HepG2 (cell line): ENCODE data around the gene CPEB3. TPM values are rescaled to one million over a fixed set of nuclear protein-coding genes. Genes with fewer than 3 reads are reported as not detected.

ENCODE experiments used
- ATAC-seq: fragments of 200-7000 bp; cut with Tn5 transposase; 3 replicates; pipeline ENCODE4 v1.9.1; 2020; ENCODE audit warnings: mild to moderate bottlenecking, moderate library complexity
- BruUV-seq: library from RNA; stranded (reverse); fragments of 400-500 nt; replicated peaks from 2 replicates; lab custom pipeline; 2021; lab: Mats Ljungman, UMichigan
- CTCF ChIA-PET: fragments of 300-600 bp; formaldehyde crosslinking; extraction: SDS; loops from one replicate; lab custom pipeline; 2021; ENCODE audit warnings: low total read pairs, inconsistent platforms, low intra/inter-chr PET ratio; lab: Yijun Ruan, JAX
- POLR2A ChIA-PET: fragments of 350-600 bp; sonication (Branson Sonifier 250); formaldehyde crosslinking; loops from one replicate; lab custom pipeline; 2020; ENCODE audit warnings: antibody characterized with exemption, inconsistent platforms; lab: Yijun Ruan, JAX
- DNase-seq: peaks from one replicate; pipeline ENCODE4 v3.0.0-alpha.2; 2015; ENCODE audit warnings: low spot score
- FAIRE-seq: peaks from 3 replicates; lab custom pipeline; 2011; peaks lifted over from hg19 to GRCh38; lab: Jason Lieb, UNC
- H2AFZ ChIP-seq: one replicate; pipeline ENCODE4 v1.6.1; 2011; ENCODE audit warnings: low read length, inconsistent platforms
- H3K27ac ChIP-seq: fragments of 300-600 bp; 3 replicates; pipeline ENCODE4 v1.8.0; 2011; ENCODE audit warnings: mixed run types, mild to moderate bottlenecking, mixed read lengths, low read length, inconsistent platforms; ENCODE audit not compliant: insufficient read depth; ENCODE audit errors: extremely low read length
- H3K27me3 ChIP-seq, 2 experiments: fragments of 200-600 bp in 1 of 2; 2 replicates in 1 of 2; 3 replicates in 1 of 2; pipeline versions ENCODE4 v1.6.0 to v1.8.0; 2011; ENCODE audit warnings: low read length in 2 of 2, mild to moderate bottlenecking in 2 of 2, moderate library complexity in 2 of 2, inconsistent platforms in 1 of 2; ENCODE audit not compliant: insufficient read depth in 2 of 2, control insufficient read depth in 1 of 2
- H3K36me3 ChIP-seq, 2 experiments: fragments of 200-600 bp in 1 of 2; replicated peaks in 1 of 2; 2 replicates in 1 of 2; 3 replicates in 1 of 2; pipeline versions ENCODE4 v1.5.1 to v1.8.0; 2011; ENCODE audit warnings: low read length in 2 of 2, inconsistent platforms in 1 of 2; ENCODE audit not compliant: insufficient read depth in 2 of 2, control insufficient read depth in 1 of 2
- H3K4me1 ChIP-seq: 2 replicates; pipeline ENCODE4 v1.5.1; 2012; ENCODE audit warnings: low read length, inconsistent platforms; ENCODE audit not compliant: insufficient read depth
- H3K4me2 ChIP-seq: 2 replicates; pipeline ENCODE4 v1.6.0; 2011; ENCODE audit warnings: low read depth, low read length, inconsistent platforms
- H3K4me3 ChIP-seq, 3 experiments: fragments of 200-600 bp in 1 of 3; sonication (generic), shearing (Covaris generic) in 1 of 3; replicated peaks in 1 of 3; 2 replicates each; pipeline ENCODE4 v1.5.1; 2011 to 2016; ENCODE audit warnings: low read length in 3 of 3, inconsistent platforms in 2 of 3, low read depth in 2 of 3, mild to moderate bottlenecking in 2 of 3, control low read depth in 1 of 3, mixed read lengths in 1 of 3; ENCODE audit not compliant: insufficient read depth in 1 of 3
- H3K79me2 ChIP-seq: one replicate; pipeline ENCODE4 v1.6.1; 2011; ENCODE audit warnings: low read length, inconsistent platforms; ENCODE audit not compliant: insufficient read depth
- H3K9ac ChIP-seq: 2 replicates; pipeline ENCODE4 v1.6.0; 2011; ENCODE audit warnings: mild to moderate bottlenecking, low read depth, low read length, inconsistent platforms; ENCODE audit not compliant: insufficient read depth
- H3K9me3 ChIP-seq: 2 replicates; pipeline ENCODE4 v1.5.1; 2012; ENCODE audit warnings: mild to moderate bottlenecking, low read length
- H4K20me1 ChIP-seq: 2 replicates; pipeline ENCODE4 v1.6.0; 2011; ENCODE audit warnings: inconsistent platforms, mild to moderate bottlenecking, low read length, moderate library complexity; ENCODE audit not compliant: insufficient read depth
- FOXA1 ChIP-seq, 2 experiments: fragments of 450-650 bp in 1 of 2; sonication (generic) in 1 of 2; formaldehyde crosslinking in 1 of 2; IDR thresholded peaks; 2 replicates each; pipeline versions ENCODE4 v1.4.0 to v1.6.1; 2016 to 2020; ENCODE audit warnings: missing genetic modification reagents in 1 of 2
- NCOA1 ChIP-seq: sonication (generic); formaldehyde crosslinking; IDR thresholded peaks from 2 replicates; pipeline ENCODE4 v1.9.0; 2021; ENCODE audit warnings: missing genetic modification reagents
- ONECUT2 ChIP-seq: sonication (generic); formaldehyde crosslinking; IDR thresholded peaks from 2 replicates; pipeline ENCODE4 v1.4.0; 2020; ENCODE audit warnings: missing genetic modification reagents
- PITX1 ChIP-seq: sonication (generic); formaldehyde crosslinking; IDR thresholded peaks from 2 replicates; pipeline ENCODE4 v1.5.1; 2020; ENCODE audit warnings: mild to moderate bottlenecking, missing genetic modification reagents
- TEAD2 ChIP-seq: sonication (generic); formaldehyde crosslinking; IDR thresholded peaks from 2 replicates; pipeline ENCODE4 v1.9.0; 2021; ENCODE audit warnings: missing genetic modification reagents
- ZBTB38 ChIP-seq: sonication (generic); formaldehyde crosslinking; IDR thresholded peaks from 2 replicates; pipeline ENCODE4 v1.5.1; 2020; ENCODE audit warnings: mild to moderate bottlenecking, missing genetic modification reagents
- ZNF567 ChIP-seq: sonication (generic); formaldehyde crosslinking; IDR thresholded peaks from 2 replicates; pipeline ENCODE4 v1.8.1; 2023; ENCODE audit warnings: mild to moderate bottlenecking, missing genetic modification reagents, borderline replicate concordance
- ZNF598 ChIP-seq: sonication (generic); formaldehyde crosslinking; IDR thresholded peaks from 2 replicates; pipeline ENCODE4 v1.5.1; 2020; ENCODE audit warnings: mild to moderate bottlenecking, missing genetic modification reagents, borderline replicate concordance
- ZNF782 ChIP-seq: sonication (generic); formaldehyde crosslinking; IDR thresholded peaks from 2 replicates; pipeline ENCODE4 v1.4.0; 2020; ENCODE audit warnings: missing genetic modification reagents, mild to moderate bottlenecking, borderline replicate concordance
- WGBS: methylation state at CpG from one replicate; pipeline ENCODE4 v1.1.6; 2017; ENCODE audit warnings: low lambda C conversion rate; 5-methylcytosine and 5-hydroxymethylcytosine counted together
- in situ Hi-C: cut with HindIII; loops from 2 replicates; pipeline ENCODE4 v1.10.0; 2017; ENCODE audit warnings: low pct_unique_long_range_greater_than_20kb; ENCODE audit not compliant: extremely low pct_ligation_motif_present
- intact Hi-C: fragments of 100-400 bp; cut with micrococcal nuclease; formaldehyde crosslinking; loops from one replicate; pipeline ENCODE4 v1.10.0; 2022; ENCODE audit not compliant: unreplicated experiment
- polyA plus RNA-seq, 8 experiments: library from polyadenylated mRNA; depleted of rRNA in 3 of 8; stranded (reverse) in 7 of 8; unstranded in 1 of 8; fragments of >200 nt; fragmentation: Illumina TruSeq in 4 of 8; extraction: Trizol in 4 of 8; gene quantifications; 2 replicates each; pipeline versions ENCODE4 v1.2.1 to v1.2.3, GENCODE V29; 2011 to 2016; ENCODE audit warnings: low read depth in 4 of 8, missing spikeins in 1 of 8, mixed read lengths in 1 of 8; ENCODE audit not compliant: insufficient read depth in 1 of 8
- total RNA-seq, 5 experiments: library from RNA; depleted of rRNA; stranded (reverse); fragments of >200 nt; fragmentation: Illumina TruSeq; extraction: Trizol; gene quantifications; 2 replicates each; pipeline ENCODE4 v1.2.3, GENCODE V29; 2016; ENCODE audit warnings: low read depth in 1 of 5
- TF ChIP-seq, protein P1 (sequence below): sonication (generic); formaldehyde crosslinking; IDR thresholded peaks from 2 replicates; pipeline ENCODE4 v1.5.1; 2020; ENCODE audit warnings: mild to moderate bottlenecking, moderate library complexity, missing genetic modification reagents
- TF ChIP-seq, protein P2 (sequence below): IDR thresholded peaks from 2 replicates; pipeline ENCODE4 v1.4.0; 2020; ENCODE audit warnings: mild to moderate bottlenecking, missing genetic modification reagents
- TF ChIP-seq, protein P3 (sequence below): sonication (generic); formaldehyde crosslinking; IDR thresholded peaks from 2 replicates; pipeline ENCODE4 v1.8.1; 2023; ENCODE audit warnings: mild to moderate bottlenecking, inconsistent platforms, moderate library complexity, missing genetic modification reagents, borderline replicate concordance
- TF ChIP-seq, protein P4 (sequence below): sonication (generic); formaldehyde crosslinking; IDR thresholded peaks from 2 replicates; pipeline ENCODE4 v1.8.0; 2022; ENCODE audit warnings: mild to moderate bottlenecking, missing genetic modification reagents, borderline replicate concordance

The CPEB3 gene
- total and polyA plus RNA-seq, 2 of the 13 experiments (the other 11 are each of a cell fraction or from before 2014, with no cell fraction given), result 0.66 to 0.70 TPM

GRCh38 chr10:92290076-92290836, 622 bp downstream of the CPEB3 start (continued):
- TF ChIP-seq ZNF598 (CRISPR knock-in tag), result no peak
- no peak for TF ChIP-seq TEAD2 (CRISPR knock-in tag)
- TF ChIP-seq ZNF567 (CRISPR knock-in tag), result no peak
- no peak for TF ChIP-seq PITX1 (CRISPR knock-in tag)
- TF ChIP-seq NCOA1, result no peak
- no peak for TF ChIP-seq FOXA1 (IDR thresholded peaks at IDR 0.05)
- TF ChIP-seq FOXA1 (CRISPR knock-in tag; IDR thresholded peaks at IDR 0.05), result peak; percentile 71
- TF ChIP-seq ZNF782 (CRISPR knock-in tag), result 0 out of 2 replicates have a peak, but pooled peaks have one; percentile 27
- no peak for TF ChIP-seq ZBTB38
- TF ChIP-seq, protein P1, sequence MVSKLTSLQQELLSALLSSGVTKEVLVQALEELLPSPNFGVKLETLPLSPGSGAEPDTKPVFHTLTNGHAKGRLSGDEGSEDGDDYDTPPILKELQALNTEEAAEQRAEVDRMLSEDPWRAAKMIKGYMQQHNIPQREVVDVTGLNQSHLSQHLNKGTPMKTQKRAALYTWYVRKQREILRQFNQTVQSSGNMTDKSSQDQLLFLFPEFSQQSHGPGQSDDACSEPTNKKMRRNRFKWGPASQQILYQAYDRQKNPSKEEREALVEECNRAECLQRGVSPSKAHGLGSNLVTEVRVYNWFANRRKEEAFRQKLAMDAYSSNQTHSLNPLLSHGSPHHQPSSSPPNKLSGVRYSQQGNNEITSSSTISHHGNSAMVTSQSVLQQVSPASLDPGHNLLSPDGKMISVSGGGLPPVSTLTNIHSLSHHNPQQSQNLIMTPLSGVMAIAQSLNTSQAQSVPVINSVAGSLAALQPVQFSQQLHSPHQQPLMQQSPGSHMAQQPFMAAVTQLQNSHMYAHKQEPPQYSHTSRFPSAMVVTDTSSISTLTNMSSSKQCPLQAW (CRISPR knock-in tag), result 0 out of 2 replicates have a peak, but pooled peaks have one; percentile 17

GRCh38 chr10:92284112-92284704, 6.7 kb downstream of the CPEB3 start:
- DNase-seq, result no peak
- in situ Hi-C loops, result no loop called here
- H3K36me3 ChIP-seq, result no peaks in the 10 kb centered on the region
- H3K79me2 ChIP-seq, result no peaks in the 10 kb centered on the region
- no peaks in the 10 kb centered on the region for H4K20me1 ChIP-seq
- CTCF ChIA-PET, result no interaction called here
- no peak overlapping the region for H2AFZ ChIP-seq
- FAIRE-seq, result no peak
- H3K4me2 ChIP-seq, result no peak overlapping the region
- POLR2A ChIA-PET, result no interaction called here
- BruUV-seq, result no TSS peak
- H3K27me3 ChIP-seq, result no peaks in the 10 kb centered on the region
- H3K9ac ChIP-seq, result no peak overlapping the region
- H3K27ac ChIP-seq, result no peak overlapping the region
- no peaks in the 10 kb centered on the region for H3K9me3 ChIP-seq
- WGBS, result 93% methylated on average over 10 of the region's 10 CpGs
- no peak overlapping the region for H3K4me3 ChIP-seq
- no peaks in the 10 kb centered on the region for H3K4me1 ChIP-seq
- ATAC-seq, result no peak
- intact Hi-C loops, result no loop called here
- TF ChIP-seq, protein P2, sequence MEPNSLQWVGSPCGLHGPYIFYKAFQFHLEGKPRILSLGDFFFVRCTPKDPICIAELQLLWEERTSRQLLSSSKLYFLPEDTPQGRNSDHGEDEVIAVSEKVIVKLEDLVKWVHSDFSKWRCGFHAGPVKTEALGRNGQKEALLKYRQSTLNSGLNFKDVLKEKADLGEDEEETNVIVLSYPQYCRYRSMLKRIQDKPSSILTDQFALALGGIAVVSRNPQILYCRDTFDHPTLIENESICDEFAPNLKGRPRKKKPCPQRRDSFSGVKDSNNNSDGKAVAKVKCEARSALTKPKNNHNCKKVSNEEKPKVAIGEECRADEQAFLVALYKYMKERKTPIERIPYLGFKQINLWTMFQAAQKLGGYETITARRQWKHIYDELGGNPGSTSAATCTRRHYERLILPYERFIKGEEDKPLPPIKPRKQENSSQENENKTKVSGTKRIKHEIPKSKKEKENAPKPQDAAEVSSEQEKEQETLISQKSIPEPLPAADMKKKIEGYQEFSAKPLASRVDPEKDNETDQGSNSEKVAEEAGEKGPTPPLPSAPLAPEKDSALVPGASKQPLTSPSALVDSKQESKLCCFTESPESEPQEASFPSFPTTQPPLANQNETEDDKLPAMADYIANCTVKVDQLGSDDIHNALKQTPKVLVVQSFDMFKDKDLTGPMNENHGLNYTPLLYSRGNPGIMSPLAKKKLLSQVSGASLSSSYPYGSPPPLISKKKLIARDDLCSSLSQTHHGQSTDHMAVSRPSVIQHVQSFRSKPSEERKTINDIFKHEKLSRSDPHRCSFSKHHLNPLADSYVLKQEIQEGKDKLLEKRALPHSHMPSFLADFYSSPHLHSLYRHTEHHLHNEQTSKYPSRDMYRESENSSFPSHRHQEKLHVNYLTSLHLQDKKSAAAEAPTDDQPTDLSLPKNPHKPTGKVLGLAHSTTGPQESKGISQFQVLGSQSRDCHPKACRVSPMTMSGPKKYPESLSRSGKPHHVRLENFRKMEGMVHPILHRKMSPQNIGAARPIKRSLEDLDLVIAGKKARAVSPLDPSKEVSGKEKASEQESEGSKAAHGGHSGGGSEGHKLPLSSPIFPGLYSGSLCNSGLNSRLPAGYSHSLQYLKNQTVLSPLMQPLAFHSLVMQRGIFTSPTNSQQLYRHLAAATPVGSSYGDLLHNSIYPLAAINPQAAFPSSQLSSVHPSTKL (CRISPR knock-in tag), result no peak
- TF ChIP-seq, protein P3, sequence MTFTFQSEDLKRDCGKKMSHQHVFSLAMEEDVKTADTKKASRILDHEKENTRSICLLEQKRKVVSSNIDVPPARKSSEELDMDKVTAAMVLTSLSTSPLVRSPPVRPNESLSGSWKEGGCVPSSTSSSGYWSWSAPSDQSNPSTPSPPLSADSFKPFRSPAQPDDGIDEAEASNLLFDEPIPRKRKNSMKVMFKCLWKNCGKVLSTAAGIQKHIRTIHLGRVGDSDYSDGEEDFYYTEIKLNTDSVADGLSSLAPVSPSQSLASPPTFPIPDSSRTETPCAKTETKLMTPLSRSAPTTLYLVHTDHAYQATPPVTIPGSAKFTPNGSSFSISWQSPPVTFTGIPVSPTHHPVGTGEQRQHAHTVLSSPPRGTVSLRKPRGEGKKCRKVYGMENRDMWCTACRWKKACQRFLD (CRISPR knock-in tag), result no peak
- no peak for TF ChIP-seq ONECUT2 (CRISPR knock-in tag)
- TF ChIP-seq, protein P4, sequence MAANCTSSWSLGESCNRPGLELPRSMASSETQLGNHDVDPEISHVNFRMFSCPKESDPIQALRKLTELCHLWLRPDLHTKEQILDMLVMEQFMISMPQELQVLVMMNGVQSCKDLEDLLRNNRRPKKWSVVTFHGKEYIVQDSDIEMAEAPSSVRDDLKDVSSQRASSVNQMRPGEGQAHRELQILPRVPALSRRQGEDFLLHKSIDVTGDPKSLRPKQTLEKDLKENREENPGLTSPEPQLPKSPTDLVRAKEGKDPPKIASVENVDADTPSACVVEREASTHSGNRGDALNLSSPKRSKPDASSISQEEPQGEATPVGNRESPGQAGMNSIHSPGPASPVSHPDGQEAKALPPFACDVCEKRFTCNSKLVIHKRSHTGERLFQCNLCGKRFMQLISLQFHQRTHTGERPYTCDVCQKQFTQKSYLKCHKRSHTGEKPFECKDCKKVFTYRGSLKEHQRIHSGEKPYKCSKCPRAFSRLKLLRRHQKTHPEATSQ (CRISPR knock-in tag), result no peak
